ENCODE results near the gene NFIX. TPM values are rescaled to one million over a fixed set of nuclear protein-coding genes. Genes with fewer than 3 reads are reported as not detected.

Gene NFIX
- total RNA-seq, 1 donor from 2014 or later, result 2.6 TPM

DNA sequence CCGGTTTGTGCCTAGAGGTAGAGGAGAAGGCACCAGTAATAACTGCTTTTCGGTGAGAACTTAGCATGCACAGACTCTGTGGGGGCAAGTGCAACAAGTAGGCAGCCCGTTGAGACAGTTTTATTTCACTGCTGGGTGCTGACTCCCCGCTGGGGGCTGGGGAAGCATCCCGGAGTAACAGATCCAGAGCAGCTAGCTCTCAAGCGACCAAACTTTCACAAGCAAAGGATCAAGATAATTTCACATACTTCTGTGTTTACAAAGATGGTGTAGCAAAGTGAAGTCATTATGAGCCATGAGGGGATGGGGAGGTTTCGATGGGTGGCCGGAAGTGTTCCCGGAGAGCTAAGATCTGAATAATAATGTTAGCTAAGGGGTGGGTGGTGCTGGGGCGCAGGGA lies 125.5 kb downstream of the NFIX start:
- no peaks in the 10 kb centered on the region for H3K9me3 Mint-ChIP-seq

GRCh38 chr19:13121551-13122274 lies 126.4 kb downstream of the NFIX start:
- ATAC-seq (ENCODE audit: low read depth), result no peak

More for the DNA sequence above, 125.5 kb downstream of the NFIX start:
- DNase-seq, result no peak
- peaks cover 61% of the 10 kb centered on the region for H3K4me1 Mint-ChIP-seq
- H3K27me3 Mint-ChIP-seq, result no peaks in the 10 kb centered on the region
- peak overlapping the region; percentile 28 for H3K4me3 Mint-ChIP-seq
- ATAC-seq (ENCODE audit: low read depth), result no peak
- peaks cover 12% of the 10 kb centered on the region for H3K36me3 Mint-ChIP-seq (ENCODE audit: low read depth)
- POLR2A ChIA-PET, result interaction anchor here (6.6 kb wide), 1 partner anchor 30 kb away, joined by 117 read pairs; the partner anchor contains the start of genes IER2 and STX10
- CTCF ChIA-PET, result interaction anchor here (0.9 kb wide), 1 partner anchor 143 kb away, joined by 3 read pairs; no protein-coding TSS in a partner anchor
- H3K27ac Mint-ChIP-seq, result no peak overlapping the region
- intact Hi-C loops (cut with micrococcal nuclease), result no loop called here
- no peak for TF ChIP-seq CTCF (IDR thresholded peaks at IDR 0.05)

DNA sequence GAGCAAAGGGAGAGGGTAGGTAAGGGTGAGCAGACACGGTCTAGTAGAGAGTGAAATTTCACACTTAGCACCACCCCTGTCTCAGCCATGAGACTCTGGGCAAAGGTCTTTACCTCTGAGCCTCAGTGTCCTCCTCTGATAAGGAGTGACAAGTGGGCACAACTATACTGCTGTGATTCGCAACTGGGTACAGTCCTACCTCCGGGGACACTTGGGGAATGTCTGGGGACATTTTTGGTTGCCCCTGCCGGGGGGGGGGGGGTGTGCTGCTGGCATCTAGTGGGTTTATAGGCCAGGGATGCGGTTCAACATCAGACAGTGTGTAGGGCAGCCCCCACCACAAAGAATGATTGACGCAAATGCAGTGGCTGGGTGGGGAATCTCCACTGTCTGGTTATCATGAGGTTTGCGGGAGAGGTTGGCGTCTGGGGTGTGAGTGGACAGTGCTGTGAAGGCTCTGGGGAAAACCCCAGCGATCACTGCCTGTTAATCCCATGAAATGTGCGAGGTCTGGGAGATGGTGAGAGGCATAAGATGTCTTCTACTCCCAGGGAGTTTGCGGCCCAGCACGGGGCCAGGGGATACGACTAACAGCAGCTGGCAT lies 127.1 kb downstream of the NFIX start:
- Mint-ChIP-seq H3K9me3 (no peaks in the 10 kb centered on the region), H3K4me1 (peaks cover 52% of the 10 kb centered on the region), H3K36me3 (ENCODE audit: low read depth) (peaks cover 14% of the 10 kb centered on the region), H3K27ac (peak overlapping the region; percentile 3), H3K27me3 (no peaks in the 10 kb centered on the region), H3K4me3 (no peak overlapping the region)
- ChIA-PET POLR2A (interaction anchor here (0.6 kb wide), 1 partner anchor 71 kb away, joined by 3 read pairs; no protein-coding TSS in a partner anchor), CTCF (no interaction called here)
- ATAC-seq (ENCODE audit: low read depth) (no peak), DNase-seq (no peak)
- intact Hi-C loops (cut with micrococcal nuclease), result no loop called here
- no peak for TF ChIP-seq CTCF (IDR thresholded peaks at IDR 0.05)

More at GRCh38 chr19:13121551-13122274, 126.4 kb downstream of the NFIX start:
- peaks cover 55% of the 10 kb centered on the region for H3K4me1 Mint-ChIP-seq
- H3K36me3 Mint-ChIP-seq (ENCODE audit: low read depth), result peaks cover 14% of the 10 kb centered on the region
- DNase-seq, result no peak
- no peak overlapping the region for H3K4me3 Mint-ChIP-seq
- intact Hi-C loops (cut with micrococcal nuclease), result no loop called here
- ChIA-PET POLR2A (interaction anchor here (0.6 to 6.6 kb wide), 2 partner anchors 29 to 72 kb away, joined by 3 to 117 read pairs; partner anchors contain the start of genes IER2 and STX10), CTCF (no interaction called here)
- peak overlapping the region; percentile 3 for H3K27ac Mint-ChIP-seq
- H3K27me3 Mint-ChIP-seq, result no peaks in the 10 kb centered on the region
- H3K9me3 Mint-ChIP-seq, result no peaks in the 10 kb centered on the region
- no peak for TF ChIP-seq CTCF (IDR thresholded peaks at IDR 0.05)

DNA sequence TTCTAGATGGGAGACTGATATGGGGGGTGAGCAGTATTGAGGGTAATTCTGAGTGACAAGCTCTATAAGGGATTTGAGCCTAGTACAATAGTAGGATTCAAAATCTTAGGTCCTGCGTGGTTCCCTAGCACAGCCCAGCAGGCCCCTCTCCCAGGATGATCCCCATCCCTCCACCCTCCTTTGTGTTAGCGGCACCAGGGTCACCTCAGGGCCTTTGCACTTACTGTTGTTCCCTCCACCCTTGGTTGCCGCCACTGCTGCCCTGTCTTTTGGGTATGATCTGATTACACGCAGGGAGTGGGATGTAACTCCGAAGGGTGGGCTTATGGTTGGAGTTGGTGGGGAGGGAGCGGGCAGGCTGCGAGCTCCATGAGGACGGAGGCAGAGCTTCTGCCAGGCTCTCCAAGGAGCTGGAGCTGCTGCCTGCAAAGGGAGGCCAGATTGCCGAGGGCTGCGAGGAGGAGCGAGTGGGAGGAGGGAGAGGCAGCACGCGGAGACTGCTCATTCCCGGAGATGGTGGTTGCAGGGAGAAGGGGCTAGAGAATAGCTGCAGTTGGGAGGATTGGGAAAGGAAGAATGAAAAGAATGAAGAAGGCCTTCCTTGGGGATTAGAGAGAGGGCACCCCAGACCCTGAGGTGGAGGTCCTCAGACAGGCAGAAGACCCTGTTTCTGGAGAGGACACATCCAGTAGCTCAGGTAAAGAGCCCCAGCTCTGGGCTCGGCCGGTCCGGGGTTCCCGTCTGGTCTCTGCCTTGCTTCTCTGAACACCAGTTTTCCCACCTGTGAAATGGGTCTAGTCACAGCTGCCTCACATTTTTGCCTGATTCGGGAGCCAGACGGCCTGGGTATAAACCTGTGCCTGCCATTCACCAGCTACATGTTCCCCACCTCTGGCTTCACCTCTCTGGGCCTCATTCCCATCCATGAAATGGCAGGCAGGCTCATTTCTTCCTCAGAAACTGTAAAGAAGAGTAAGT lies 128.0 kb downstream of the NFIX start:
- DNase-seq (no peak), ATAC-seq (ENCODE audit: low read depth) (no peak)
- Mint-ChIP-seq H3K27ac (no peak overlapping the region), H3K36me3 (ENCODE audit: low read depth) (peaks cover 14% of the 10 kb centered on the region), H3K27me3 (no peaks in the 10 kb centered on the region), H3K4me3 (no peak overlapping the region), H3K4me1 (peaks cover 50% of the 10 kb centered on the region), H3K9me3 (no peaks in the 10 kb centered on the region)
- intact Hi-C loops (cut with micrococcal nuclease), result no loop called here
- CTCF ChIA-PET, result no interaction called here
- TF ChIP-seq CTCF (IDR thresholded peaks at IDR 0.05), result no peak
- POLR2A ChIA-PET, result no interaction called here

Data from activated B cell treated with CpG ODN at 0.5 μM for 24 hours (primary cell).